GM18511 (cell line): ENCODE measurements around the gene DNAJB11.
"Not testable (repeated sequence)": the region's sequence is repeated elsewhere in the genome, so short reads cannot be mapped to it uniquely, and the experiment has no call there.

Experiments
- ATAC-seq: cut with Tn5 transposase; IDR thresholded peaks from one replicate; pipeline ENCODE4 v1.9.1; 2021; ENCODE audit warnings: mild to moderate bottlenecking, moderate library complexity; ENCODE audit not compliant: unreplicated experiment

The DNAJB11 gene

GRCh38 chr3:186570096-186570940 lies at the start of gene DNAJB11:
DNAJB11 (plus strand) TSS chr3:186570720; CDS start chr3:186570898, 178 bp downstream.
- peak; percentile 82 for ATAC-seq

GRCh38 chr3:186520957-186521842 lies 49.3 kb upstream of the DNAJB11 start:
- ATAC-seq: peak; percentile 70

GRCh38 chr3:186523022-186523421 lies 47.5 kb upstream of the DNAJB11 start:
- ATAC-seq: no peak

- no peak for ATAC-seq
Measured at GRCh38 chr3:186523434-186523833, 47.1 kb upstream of the DNAJB11 start.

DNA sequence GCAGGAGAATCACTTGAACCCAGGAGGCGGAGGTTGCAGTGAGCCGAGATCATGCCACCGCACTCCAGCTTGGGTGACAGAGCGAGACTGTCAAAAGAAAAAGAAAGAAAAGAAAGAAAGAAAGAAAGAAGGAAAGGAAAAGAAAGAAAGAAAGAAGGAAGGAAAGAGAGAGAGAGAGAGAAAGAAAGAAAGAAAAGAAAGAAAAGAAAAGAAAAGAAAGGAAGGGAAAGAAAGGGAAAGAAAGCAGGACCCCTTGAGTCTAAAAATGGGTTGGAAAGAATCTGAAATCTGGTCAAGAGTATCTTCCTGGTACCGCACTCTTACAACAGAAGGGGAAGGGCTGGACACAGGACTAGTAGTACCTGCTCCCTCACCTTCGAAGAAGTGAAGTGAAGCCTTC lies 45.9 kb upstream of the DNAJB11 start:
- no peak for ATAC-seq

DNA sequence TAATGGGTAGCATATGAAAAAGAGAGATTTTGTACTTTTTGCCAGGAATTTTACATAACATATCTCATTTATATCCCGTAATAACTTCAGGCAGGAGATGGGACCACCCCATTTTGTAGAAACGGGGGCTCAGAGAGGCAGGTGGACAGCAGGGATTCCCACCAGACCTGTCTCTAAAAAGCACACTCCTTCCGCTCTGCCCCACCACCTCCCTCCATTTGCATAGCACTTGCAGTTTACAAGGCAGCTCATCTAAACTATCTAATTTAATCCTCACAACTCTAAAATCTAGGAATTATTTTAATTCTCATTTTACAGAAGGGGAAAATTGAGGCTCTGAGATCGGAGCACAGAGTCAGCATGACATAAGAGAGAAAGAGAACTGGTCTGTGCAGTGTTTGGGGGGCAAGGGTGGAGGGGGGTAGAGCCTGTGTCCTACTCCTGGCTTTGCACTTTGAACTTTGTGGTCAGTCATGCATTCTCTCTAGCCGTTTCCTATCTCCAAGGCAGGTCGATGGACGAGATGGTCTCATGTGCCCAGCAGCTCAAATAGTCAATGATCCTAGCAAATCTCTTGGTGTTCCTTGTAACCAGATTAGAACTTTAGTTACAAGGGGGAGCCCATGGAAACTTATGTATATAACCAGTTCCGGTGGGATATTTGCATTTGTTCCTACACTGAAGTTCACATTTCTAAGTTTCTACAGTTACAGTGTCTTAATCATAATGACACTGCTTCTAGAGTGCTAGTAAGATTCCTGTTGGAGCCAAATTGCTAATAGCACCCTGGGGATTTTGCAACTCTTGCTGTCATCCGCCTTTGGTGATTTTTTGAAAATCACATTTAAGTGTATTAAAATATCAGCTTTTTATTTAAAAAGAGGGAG lies 44.9 kb upstream of the DNAJB11 start:
- ATAC-seq: peak; percentile 34

GRCh38 chr3:186526256-186526606 lies 44.3 kb upstream of the DNAJB11 start:
- peak; percentile 54 for ATAC-seq

GRCh38 chr3:186529201-186529999 lies 41.1 kb upstream of the DNAJB11 start:
- ATAC-seq: no peak

DNA sequence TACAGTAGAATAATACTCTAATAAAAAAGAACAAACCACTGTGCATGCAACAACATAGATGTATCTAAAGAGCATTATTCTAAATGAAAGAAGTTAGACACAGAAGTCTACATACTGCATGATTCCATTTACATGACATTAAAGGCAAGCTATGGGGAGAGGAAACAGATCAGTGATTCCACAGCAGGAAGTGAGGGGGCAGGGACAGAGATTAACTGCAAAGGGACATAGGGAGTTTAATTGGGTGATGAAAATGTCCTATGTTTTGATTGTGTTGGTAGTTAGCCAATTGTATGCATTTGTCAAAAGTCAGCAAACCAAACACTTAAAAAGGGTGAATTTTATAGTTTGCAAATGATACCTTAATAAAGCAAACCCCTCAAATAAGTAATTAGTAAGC lies 40.1 kb upstream of the DNAJB11 start:
- ATAC-seq: no peak

DNA sequence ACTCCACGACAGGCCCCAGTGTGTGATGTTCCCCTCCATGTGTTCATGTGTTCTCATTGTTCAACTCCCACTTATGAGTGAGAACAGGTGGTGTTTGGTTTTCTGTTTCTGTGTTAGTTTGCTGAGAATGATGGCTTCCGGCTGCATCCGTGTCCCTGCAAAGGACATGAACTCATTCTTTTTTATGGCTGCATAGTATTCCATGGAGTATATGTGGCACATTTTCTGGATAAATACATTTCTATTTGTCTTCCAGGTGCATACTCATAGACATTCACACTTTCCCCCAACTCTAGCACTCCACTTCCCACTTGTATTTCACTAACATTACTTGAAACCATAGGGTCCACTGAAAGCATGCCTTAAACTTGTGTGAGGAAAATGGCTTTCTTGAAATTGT lies 38.8 kb upstream of the DNAJB11 start:
- not testable (repeated sequence) for ATAC-seq

- ATAC-seq: peak; percentile 74
Measured at GRCh38 chr3:186532598-186533072, 37.9 kb upstream of the DNAJB11 start.

- ATAC-seq: peak; percentile 84
Measured at GRCh38 chr3:186534113-186534669, 36.3 kb upstream of the DNAJB11 start.

DNA sequence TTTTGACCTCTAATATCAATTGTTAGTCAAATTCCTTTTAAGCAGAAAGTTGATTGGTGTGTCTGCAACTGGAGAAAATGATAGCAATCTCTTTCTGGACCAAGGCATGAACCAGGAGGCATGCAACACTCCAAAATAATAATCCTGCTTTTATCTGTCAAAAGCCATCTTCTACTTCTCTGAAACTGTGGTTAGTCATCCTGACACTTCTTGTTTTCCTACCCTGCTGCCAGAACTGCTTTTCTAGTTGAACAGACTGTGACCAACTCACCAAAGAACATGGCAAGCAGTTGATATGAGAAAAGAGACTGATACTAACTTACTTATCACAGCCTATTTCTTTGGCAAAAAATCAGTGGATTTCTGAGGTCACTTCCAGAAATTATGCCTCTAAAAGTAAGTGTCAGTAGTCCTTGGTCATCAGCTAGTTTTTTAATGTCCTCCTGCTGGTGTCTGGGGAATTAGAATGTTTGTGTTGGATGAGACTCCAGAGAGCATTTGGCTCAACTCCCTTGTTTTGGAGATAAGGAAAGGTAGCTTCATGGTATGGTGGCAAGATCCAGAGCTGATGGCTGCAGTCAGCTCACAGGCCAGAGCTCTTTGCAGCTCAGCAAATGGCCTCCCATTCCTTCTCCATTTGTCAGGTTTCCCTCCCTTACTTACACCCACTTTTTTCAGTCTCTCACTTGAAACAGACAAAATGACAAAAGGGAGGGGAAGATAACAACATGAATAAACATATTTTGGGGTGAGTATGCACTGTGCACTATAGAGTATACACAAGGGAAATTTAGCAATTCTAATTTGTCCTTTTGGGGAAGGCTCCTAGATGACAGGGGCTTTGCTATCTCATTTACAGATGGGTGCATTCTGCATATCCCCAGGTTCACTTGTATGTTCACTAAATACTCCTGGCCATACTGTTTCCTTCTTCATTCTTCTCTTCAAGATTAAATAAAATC lies 33.4 kb upstream of the DNAJB11 start:
- no peak for ATAC-seq

- no peak for ATAC-seq
Measured at GRCh38 chr3:186538779-186539178, 31.7 kb upstream of the DNAJB11 start.

DNA sequence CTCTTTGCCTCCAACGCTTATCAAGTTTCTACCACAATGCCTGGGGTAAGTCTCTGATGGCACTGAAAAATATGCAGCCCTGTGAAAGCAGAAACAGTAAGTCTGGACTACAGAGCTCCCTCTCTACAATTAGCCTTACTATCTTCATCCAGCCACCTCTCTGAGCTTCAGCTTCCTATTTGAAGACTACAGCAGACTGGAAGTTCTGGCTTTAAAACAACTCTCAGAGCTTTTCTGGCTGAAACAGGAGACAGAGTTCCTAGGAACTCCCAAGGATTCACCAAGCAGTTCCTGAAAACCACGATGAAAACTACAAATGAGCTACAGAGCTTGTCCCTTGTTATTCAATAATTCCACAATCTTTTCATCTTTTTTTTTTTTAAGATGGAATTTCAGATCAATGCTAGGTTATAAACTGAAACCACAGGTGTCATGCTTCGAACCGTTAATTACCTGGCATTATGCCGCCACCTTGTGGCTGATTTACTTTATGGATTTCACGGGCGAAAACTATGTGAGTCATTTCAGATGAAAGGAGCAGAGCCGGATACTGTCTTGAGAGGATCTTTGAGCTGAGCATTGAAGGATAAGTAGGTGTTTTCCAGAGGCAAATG lies 30.2 kb upstream of the DNAJB11 start:
- ATAC-seq: peak; percentile 71

- ATAC-seq: no peak
Measured at GRCh38 chr3:186540835-186541226, 29.7 kb upstream of the DNAJB11 start.

DNA sequence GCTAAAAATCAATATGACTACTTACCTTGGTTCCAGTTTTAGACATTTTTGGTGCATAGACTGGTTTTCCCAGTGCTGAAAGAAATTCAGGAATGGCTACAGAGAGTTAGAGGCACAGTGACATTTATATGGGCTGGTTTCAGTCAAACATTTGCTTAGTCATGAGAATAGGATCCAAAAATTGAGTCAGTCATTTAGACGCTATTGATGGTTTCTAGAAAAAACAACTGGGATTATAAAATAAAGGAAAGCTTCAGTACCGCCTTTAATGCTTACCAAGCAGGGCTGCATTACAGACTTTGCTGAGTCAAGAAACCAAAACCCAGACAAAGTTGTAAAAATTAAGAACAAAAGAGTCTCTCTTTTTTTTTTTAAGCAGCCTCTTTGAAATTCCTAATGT lies 26.2 kb upstream of the DNAJB11 start, which contains the start of gene CRYGS:
Gene CRYGS, minus strand, starts transcription at position 100 of the 400 bp plus-strand sequence. Its CDS starts 54 bp downstream, at position 46.
- ATAC-seq: no peak

DNA sequence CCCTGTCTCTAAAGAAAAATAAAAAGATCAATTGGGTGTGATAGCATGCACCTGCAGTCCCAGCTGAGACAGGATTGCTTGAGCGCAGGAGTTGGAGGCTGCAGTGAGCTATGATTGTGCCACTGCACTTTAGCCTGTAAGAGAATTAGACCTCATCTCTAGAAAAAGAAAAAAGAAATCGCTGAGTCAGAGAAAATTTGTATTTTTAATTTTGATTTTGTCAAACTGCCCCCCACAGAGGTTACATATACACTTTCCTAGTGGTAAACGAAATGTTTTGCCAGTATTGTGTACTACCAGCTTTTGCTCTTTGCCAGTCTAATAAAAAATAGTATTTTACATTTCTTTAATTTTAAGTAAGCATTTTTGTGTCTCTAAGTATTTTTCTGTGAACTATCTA lies 21.0 kb upstream of the DNAJB11 start:
- no peak for ATAC-seq
